ENCODE measurements around the gene IL19.

- TF ChIP-seq CTCF (IDR thresholded peaks at IDR 0.05): no peak
- TF ChIP-seq EP300 (IDR thresholded peaks at IDR 0.05): no peak
Measured at GRCh38 chr1:206721454-206721853, 49.1 kb upstream of the IL19 start.
